ENCODE results near the gene CREB5. TPM values are rescaled to one million over a fixed set of nuclear protein-coding genes. Genes with fewer than 3 reads are reported as not detected.

Gene CREB5
- total and polyA plus RNA-seq, 2 of the 8 experiments (the other 6 are each of a cell fraction or from before 2014, with no cell fraction given), result 2.4 to 2.7 TPM

DNA sequence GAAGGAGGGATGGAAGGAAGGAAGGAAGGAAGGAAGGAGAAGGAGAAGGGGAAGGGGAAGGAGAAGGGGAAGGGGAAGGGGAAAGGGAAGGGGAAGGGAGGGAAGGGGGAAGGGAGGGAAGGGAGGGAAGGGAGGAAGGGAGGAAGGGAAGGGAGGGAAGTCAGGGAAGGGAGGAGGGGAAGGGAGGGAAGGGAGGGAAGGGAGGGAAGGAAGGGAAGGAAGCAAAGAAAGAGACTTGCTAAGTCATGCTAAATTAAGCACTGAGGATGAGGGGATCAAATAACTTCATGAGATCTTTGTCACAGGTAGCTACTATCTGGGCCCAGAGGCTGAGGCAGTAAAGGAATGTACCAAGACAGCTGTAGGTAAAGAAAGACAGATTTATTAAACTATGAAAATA, 429.4 kb downstream of the CREB5 start:
- no peak for TF ChIP-seq TAF1 (IDR thresholded peaks at IDR 0.05; ENCODE audit: low read depth, low read length)
- TF ChIP-seq SRF (IDR thresholded peaks at IDR 0.05; ENCODE audit: low read depth, low read length), result no peak
- TF ChIP-seq PHF8 (conservative IDR thresholded peaks at IDR 0.05; ENCODE audit: low read depth, low read length), result no peak
- no peak for TF ChIP-seq SP1 (IDR thresholded peaks at IDR 0.05; ENCODE audit: low read depth, low read length)
- no peak for TF ChIP-seq POLR2A (IDR thresholded peaks at IDR 0.05; ENCODE audit: control extremely low read depth in 1 of 2, low read depth in 2 of 2, low read length in 2 of 2)
- no peak for TF ChIP-seq CHD1 (IDR thresholded peaks at IDR 0.05; ENCODE audit: low read depth, low read length)
- TF ChIP-seq SP2 (IDR thresholded peaks at IDR 0.05; ENCODE audit: low read length), result no peak
- no peak for TF ChIP-seq POLR2AphosphoS5 (IDR thresholded peaks at IDR 0.05; ENCODE audit: low read depth, low read length)
- no peak for TF ChIP-seq SIRT6 (IDR thresholded peaks at IDR 0.05; ENCODE audit: low read length)
- CTCF ChIA-PET (ENCODE audit: partially characterized antibody), result interaction anchor here (1.1 to 3.1 kb wide), 3 partner anchors 10 to 69 kb away, joined by 3 to 15 read pairs (median 4); no protein-coding TSS in a partner anchor
- H2BK20ac ChIP-seq (ENCODE audit: low read length), result no peak overlapping the region

More for the DNA sequence above, 429.4 kb downstream of the CREB5 start:
- Histone ChIP-seq H3K27ac (ENCODE audit: low read depth, low read length) (no peak overlapping the region), H4K20me1 (replicated peaks in 1 of 2; ENCODE audit: control insufficient read depth in 1 of 2, insufficient read depth in 2 of 2, low read length in 2 of 2) (no peaks in the 10 kb centered on the region), H3K14ac (ENCODE audit: insufficient read length) (no peak overlapping the region), H2BK12ac (ENCODE audit: low read depth, low read length) (no peak overlapping the region), H4K8ac (ENCODE audit: extremely low read depth, insufficient read depth, low read length) (no peak overlapping the region), H3K4me1 (replicated peaks in 1 of 4; ENCODE audit: control insufficient read depth in 3 of 4, insufficient read depth in 4 of 4, low read length in 3 of 4) (no peaks in the 10 kb centered on the region), H3K9me3 (ENCODE audit: insufficient read depth in 2 of 2, low read depth in 1 of 2, low read length in 1 of 2) (peaks cover 0 to 9% of the 10 kb centered on the region in 2 experiments; a peak in 3 of 4 replicates), H3K4me2 (ENCODE audit: insufficient read depth in 1 of 2, low read depth in 2 of 2, low read length in 2 of 2) (no peak overlapping the region), H4K5ac (ENCODE audit: insufficient read length, low read depth, low read length) (no peak overlapping the region), H2BK120ac (replicated peaks; ENCODE audit: low read depth, low read length) (no peak overlapping the region), H3K23ac (ENCODE audit: insufficient read length) (no peak overlapping the region), H4K91ac (replicated peaks; ENCODE audit: insufficient read length, low read length) (no peak overlapping the region), H3K27me3 (replicated peaks in 1 of 4; ENCODE audit: control insufficient read depth in 3 of 4, extremely low read depth in 1 of 4, insufficient read depth in 3 of 4, low read length in 3 of 4) (no peaks in the 10 kb centered on the region), H3K36me3 (ENCODE audit: control insufficient read depth in 2 of 4, insufficient read depth in 4 of 4, low read length in 3 of 4) (no peaks in the 10 kb centered on the region), H2BK15ac (ENCODE audit: low read length) (no peak overlapping the region), H3K4ac (replicated peaks; ENCODE audit: insufficient read length, low read depth, low read length) (no peak overlapping the region), H3K23me2 (ENCODE audit: low read depth, low read length) (no peaks in the 10 kb centered on the region; the same call in 1 of the 2 replicates), H3K18ac (ENCODE audit: extremely low read depth, low read length) (no peak overlapping the region), H3K4me3 (ENCODE audit: extremely low read depth in 1 of 4, insufficient read depth in 2 of 4, low read depth in 3 of 4, low read length in 4 of 4) (no peak overlapping the region), H3K56ac (replicated peaks; ENCODE audit: insufficient read length, low read depth, low read length) (no peak overlapping the region), H3K79me1 (ENCODE audit: low read depth, low read length) (no peaks in the 10 kb centered on the region), H2BK5ac (ENCODE audit: low read depth, low read length) (no peak overlapping the region), H3K79me2 (ENCODE audit: control insufficient read depth in 1 of 2, insufficient read depth in 2 of 2, low read length in 2 of 2) (no peaks in the 10 kb centered on the region), H2AFZ (ENCODE audit: low read length) (no peak overlapping the region), H3K9ac (replicated peaks in 1 of 4; ENCODE audit: extremely low read depth in 1 of 4, low read depth in 3 of 4, low read length in 3 of 4) (no peak overlapping the region), H2AK5ac (ENCODE audit: low read depth, low read length) (no peak overlapping the region)
- POLR2A ChIA-PET (ENCODE audit: partially characterized antibody), result no interaction called here
- DNase-seq (ENCODE audit: low read depth in 1 of 2, low spot score in 2 of 2) (no peak), FAIRE-seq (no peak)
